Amniotic stem cell (primary cell): ENCODE measurements around the gene CMSS1.
"Not testable (repeated sequence)": the region's sequence is repeated elsewhere in the genome, so short reads cannot be mapped to it uniquely, and the experiment has no call there.

ENCODE experiments used
- DNase-seq: peaks from one replicate; lab custom pipeline; 2025; lab: John Stamatoyannopoulos, UW

CMSS1 gene

DNA sequence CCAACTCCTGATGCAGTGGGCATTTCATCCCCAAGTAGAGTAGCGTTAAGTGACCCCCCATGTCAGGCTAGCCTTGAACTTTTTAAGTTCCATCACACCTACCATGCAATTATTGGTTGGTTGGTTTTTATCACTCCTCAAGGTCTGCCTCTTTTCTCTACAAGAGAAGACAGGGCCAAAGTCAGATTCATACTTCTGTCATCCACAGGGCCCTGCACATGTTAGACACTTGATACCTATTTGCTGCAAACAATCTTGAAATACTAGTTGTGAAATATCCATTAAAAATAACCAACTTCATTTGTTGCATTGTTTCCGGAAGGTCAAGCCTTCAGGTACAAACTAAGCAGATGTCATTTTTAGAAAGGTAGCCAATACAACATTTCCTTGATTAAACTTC is 1.2 kb downstream of the CMSS1 start:
- no peak for DNase-seq

GRCh38 chr3:99823723-99824711 is 6.4 kb downstream of the CMSS1 start:
- no peak for DNase-seq

DNA sequence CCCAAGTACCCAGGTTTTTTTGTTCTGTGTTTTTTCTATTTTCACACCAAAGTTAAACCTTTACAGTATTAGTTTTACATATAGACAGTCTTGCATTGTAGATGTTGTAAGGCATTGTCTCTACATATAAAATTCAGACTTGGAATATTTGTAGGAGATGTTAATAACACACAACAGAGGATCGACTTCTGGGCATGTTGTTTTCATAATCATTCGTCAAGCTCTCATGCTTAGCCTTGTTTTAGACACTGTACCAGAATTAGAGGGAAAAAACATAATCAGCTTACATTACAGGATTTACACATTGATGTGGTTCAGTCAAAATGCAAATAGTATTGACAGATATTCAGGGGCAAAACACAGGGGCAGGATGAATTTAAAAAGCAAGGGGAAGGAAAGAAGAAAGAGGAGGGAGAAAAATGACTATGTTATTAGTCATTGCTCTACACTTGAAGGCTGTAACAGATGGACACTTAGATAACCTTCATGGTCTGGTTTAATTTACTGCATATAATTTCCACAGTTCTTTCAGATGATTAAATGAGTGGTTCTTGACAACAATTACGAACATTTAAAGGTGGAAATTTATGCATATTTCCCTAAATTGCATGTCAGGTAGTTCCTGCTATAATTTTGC is 7.5 kb downstream of the CMSS1 start:
- no peak for DNase-seq

DNA sequence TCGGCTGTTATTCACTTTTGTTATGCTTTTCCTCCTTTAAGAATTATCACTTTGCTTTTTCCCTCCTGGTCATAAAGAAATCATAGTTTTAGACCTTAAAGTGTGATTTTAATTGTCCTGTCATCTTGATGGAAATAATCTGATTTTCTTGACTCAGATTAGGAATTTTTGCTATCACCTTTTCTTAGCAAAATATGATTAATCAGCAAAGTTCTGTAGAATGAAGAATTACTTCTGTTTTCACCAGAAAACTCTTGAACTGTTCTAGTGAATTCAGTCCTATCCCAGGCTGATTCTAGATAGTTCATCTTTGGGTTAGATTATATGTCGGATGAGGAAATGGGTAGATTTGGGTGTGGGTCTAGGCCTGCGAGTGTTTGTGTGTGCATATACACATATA is 12.2 kb downstream of the CMSS1 start:
- DNase-seq, result no peak

GRCh38 chr3:99833617-99834205 is 16.0 kb downstream of the CMSS1 start:
- no peak for DNase-seq

GRCh38 chr3:99834211-99834957 is 16.7 kb downstream of the CMSS1 start:
- DNase-seq, result no peak

GRCh38 chr3:99836681-99837080 is 19.0 kb downstream of the CMSS1 start:
- no peak for DNase-seq

DNA sequence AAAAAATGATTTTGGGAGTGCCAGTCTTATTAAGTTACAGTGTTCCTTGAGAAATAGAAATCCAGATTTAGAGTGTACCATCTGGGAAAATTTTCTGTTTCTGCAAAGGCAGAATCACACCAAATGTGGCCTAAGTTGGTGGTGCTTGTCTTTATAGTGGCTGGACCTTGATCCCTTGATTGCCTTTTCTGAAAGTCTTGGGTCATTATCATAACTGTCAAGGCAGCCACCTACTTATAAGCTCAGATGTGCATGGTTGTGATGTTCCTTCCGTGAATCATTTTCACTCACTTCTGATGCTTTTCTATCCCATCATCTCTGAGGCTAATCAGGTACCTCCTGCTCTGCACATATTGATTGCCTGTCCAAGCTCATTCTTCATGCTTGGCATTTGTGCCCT is 20.1 kb downstream of the CMSS1 start:
- no peak for DNase-seq

DNA sequence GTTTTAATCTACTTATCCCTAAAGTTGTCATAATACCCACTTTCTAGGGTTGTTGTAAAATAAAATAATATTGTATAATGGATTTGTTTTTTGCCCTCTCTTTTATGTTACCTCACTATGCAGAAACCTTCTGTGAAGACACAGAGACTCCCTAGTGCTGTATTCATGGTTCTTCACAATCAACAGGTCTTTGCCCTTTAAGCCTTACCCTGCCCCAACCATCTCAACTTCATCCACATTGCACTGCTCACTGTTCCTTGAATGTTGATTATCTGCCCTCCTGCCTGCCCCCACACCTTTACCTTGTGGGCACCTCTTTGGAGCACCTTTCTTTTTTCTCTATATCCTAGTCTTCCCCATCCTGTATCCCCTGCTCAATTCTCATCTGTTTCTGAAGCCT is 21.1 kb downstream of the CMSS1 start:
- no peak for DNase-seq

DNA sequence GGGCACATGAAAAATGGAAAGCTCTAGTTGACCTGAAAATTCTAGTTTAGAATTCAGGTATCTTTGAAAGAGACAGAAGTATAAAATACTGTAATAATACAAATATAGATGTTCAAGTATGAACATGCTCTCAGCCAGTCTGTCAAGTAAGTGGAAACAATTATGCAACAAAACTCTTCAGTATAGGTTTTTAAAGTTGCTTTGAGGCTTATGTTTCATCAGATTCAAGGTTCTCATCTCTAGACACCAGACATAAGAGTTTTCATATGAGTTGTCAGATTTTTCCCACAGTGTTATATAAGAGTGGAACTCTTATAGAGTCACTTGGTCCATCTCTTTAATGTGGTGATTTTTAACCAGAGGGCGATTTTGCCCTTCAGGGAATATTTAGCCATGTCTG is 22.0 kb downstream of the CMSS1 start:
- no peak for DNase-seq

DNA sequence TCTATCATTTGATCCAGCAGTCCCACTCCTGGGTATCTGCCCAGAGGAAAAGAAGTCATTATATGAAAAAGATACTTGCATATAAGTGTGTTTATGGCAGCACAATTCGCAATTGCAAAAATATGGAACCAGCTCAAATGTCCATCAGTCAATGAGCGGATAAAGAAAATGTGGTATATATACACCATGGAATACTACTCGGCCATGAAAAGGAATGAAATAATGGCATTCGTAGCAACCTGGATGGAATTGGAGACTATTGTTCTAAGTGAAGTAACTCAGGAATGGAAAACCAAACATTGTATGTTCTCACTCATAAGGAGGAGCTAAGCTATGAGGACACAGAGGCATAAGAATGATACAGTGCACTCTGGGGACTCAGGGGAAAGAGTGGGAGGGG is 24.3 kb downstream of the CMSS1 start:
- DNase-seq, result not testable (repeated sequence)

DNA sequence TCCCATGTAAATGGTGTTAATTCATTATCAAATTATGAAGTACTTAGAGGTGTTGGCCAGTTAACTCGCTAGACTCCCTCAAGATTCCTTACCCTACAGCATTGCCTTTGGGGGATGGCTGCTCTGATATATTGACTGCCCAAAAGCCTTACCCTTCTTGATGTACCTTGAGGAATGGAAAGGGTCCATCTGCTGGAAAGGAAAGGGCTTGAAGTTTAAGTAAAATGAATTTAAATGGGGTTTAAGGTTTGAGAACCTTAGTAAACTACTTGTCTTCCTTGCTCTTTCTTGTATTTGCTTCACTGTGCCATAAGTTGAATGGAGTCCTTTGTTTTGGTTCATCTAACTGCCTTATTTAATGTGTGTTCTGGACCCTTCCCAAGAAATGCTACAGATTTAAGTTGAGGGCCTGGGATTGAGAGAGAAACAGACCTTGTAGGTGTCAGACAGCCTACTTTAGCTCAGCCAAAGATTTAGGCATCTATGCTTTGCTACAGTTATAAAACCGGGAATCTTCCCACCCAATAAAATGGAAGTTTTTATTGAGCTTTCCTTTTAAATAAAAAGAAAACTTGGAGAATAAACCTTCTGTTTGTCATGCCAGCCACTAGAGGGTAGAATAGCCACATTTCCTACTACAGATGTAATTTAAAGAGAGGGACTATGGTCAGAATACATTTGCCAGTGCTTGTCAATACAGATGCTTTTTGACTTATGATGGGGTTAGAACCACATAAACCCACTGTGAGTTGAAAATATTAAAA is 25.3 kb downstream of the CMSS1 start:
- no peak for DNase-seq

DNA sequence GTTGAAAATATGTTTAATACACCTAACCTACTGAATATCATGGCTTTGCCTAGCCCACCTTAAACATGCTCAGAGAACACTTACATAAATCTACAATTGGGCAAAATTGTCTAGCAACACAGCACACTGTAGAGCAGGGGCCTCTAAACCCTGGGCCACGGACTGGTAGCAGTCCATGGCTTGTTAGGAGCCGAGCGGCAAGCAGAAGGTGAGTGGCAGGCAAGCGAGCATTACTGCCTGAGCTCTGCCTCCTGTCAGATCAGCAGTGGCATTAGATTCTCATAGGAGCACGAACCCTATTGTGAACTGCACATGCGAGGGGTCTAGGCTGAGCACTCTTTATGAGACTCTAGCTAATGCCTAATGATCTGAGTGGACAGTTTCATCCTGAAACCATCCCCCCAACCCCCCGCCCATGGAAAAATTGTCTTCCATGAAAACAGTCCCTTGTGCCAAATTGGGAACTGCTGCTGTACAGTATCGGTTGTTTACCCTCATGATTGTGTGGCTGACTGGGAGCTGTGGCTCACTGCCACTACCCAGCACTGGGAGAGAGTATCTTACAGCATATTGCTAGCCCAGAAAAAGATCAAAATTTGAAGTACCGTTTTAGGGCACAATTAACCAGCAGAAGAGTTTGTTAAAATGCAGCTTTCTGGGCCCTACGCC is 26.1 kb downstream of the CMSS1 start:
- no peak for DNase-seq

GRCh38 chr3:99845331-99845730 is 27.7 kb downstream of the CMSS1 start:
- no peak for DNase-seq

DNA sequence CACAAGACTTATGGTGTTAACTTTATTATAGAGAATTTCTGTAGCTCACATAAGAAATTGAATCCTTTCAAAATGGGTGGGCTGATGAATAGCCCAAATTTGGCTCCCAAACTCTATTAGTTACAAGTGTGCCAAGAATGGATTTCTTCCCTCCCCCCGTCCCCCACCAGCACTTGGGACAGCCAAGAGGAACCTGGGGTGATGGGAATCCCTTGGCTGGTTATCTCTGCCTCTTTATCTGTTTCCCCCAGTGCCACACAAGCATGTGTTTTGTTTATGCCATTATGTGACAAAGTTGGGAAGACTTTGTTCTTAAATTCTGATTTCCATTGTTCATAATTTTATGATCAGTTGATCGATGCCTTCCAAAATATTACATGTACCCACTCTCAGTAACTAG is 28.3 kb downstream of the CMSS1 start:
- DNase-seq, result no peak

- no peak for DNase-seq
Measured at GRCh38 chr3:99846477-99847160, 29.0 kb downstream of the CMSS1 start.

DNA sequence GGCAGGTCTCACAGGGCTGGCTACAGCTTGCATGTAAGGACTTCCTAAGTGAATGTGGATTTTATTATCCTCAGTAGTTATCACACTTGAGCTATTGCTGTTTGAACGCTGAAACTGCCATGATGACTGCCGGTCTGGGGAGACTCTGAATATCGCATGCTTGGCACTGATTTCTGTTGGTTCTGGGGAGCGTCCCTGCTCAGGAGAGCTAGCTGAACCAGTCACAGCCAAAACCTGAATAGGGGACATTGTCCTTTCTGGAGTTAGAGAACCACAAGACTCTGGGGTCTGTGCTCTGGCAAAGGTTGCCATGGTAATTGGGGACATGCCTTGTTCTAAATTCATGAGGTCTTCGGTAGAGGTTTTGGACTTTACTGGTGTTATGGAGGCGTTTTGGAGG is 30.8 kb downstream of the CMSS1 start:
- no peak for DNase-seq

GRCh38 chr3:99850608-99851007 is 32.9 kb downstream of the CMSS1 start:
- DNase-seq, result no peak

DNA sequence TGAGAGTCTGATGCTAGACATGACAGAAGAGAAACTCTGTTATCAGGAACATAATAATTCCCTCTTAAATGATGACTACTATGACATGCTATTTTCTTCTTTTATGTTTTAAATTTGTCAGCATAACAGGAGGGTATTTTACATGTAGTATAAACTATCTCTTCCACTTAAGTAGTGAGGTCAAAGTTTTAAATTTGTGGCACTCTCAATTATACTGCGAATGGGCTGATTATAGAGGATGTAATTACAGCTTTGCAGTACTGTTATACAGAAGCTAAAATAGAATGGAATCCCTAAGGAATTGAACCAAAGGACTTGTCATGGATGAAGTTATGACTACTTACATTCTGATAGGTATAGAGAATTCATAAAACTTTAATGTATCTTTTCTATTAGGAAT is 34.3 kb downstream of the CMSS1 start:
- DNase-seq, result no peak

- DNase-seq, result no peak
Measured at GRCh38 chr3:99852851-99853250, 35.2 kb downstream of the CMSS1 start.
